GM12872 (cell line): ENCODE results near the gene CPM.

Experiments used
- TF ChIP-seq, protein P1 (sequence below): IDR thresholded peaks from 3 replicates; pipeline ENCODE4 v1.5.1; 2011; ENCODE audit warnings: low read depth, mild to moderate bottlenecking, low read length, moderate library complexity; ENCODE audit not compliant: insufficient read depth

The CPM gene

DNA sequence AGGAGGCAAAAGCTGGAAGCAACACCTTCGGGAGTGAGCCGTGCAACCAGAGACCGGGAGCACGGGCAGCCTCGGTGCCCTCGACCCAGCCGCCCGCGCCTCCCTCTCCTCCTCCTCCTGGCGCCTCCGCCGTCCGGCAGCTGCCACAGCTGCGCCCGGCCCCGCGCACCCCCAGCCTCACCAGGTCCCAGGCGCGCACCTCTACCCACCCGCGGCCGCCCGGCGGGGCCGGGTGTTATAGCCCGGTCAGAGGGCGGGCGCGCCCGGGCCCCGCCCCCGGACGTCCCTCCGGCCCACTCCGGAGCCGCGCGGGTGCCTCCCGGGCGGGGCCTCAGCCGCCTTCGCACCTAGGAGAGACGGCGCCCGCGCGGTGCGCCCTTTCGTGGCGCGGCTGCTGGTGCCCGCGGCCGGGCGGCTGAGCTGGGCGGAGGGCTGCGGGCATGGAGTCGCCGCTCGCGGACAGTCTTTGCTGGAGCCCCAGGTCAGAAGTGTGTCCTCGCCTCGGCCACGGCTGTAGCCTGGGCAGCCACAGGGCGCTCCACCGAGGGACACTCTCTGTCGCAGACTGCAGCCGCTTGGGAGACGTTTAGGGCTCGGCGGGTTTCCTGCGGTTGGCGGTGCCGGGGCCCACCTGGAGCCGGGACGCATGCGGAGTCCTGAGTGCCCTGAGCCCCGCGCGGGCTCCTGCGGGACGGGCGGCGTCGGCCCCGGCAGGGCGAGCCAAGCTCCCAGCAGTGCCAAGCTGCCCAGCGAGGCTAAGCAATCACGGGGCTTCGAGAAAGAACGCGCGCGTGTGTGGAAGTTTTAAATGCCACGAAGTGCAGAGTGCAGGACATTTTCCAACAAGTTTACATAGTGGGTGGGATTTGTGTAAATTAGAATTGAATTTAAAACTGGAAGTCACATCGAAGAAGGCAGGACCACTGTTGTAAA is at the start of gene CPM:
Gene CPM (minus strand): TSS at position 211 of the 933 bp plus-strand sequence. CDS start 334 bp downstream, outside the sequence.
- TF ChIP-seq, protein P1, sequence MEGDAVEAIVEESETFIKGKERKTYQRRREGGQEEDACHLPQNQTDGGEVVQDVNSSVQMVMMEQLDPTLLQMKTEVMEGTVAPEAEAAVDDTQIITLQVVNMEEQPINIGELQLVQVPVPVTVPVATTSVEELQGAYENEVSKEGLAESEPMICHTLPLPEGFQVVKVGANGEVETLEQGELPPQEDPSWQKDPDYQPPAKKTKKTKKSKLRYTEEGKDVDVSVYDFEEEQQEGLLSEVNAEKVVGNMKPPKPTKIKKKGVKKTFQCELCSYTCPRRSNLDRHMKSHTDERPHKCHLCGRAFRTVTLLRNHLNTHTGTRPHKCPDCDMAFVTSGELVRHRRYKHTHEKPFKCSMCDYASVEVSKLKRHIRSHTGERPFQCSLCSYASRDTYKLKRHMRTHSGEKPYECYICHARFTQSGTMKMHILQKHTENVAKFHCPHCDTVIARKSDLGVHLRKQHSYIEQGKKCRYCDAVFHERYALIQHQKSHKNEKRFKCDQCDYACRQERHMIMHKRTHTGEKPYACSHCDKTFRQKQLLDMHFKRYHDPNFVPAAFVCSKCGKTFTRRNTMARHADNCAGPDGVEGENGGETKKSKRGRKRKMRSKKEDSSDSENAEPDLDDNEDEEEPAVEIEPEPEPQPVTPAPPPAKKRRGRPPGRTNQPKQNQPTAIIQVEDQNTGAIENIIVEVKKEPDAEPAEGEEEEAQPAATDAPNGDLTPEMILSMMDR, result no peak

DNA sequence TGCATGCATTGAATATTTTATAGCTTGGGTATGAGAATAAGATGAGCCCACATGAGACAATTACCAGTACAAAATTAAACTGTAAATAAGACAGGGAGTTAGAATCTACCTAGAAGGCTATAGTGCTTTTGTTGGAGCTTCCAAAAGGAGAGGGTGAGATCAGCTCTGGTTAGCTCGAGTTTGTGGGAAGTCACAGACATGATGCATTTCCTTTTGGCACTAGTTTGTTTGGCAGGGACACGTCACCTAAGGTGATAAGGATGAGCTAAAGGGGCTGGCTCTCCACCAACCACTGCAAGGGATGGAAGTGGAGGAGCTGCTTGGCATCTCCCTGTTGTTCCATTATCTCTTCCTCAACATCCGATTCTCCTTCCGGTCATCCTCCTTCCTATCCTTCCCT is 48.5 kb upstream of the CPM start:
- TF ChIP-seq, protein P1, result no peak

DNA sequence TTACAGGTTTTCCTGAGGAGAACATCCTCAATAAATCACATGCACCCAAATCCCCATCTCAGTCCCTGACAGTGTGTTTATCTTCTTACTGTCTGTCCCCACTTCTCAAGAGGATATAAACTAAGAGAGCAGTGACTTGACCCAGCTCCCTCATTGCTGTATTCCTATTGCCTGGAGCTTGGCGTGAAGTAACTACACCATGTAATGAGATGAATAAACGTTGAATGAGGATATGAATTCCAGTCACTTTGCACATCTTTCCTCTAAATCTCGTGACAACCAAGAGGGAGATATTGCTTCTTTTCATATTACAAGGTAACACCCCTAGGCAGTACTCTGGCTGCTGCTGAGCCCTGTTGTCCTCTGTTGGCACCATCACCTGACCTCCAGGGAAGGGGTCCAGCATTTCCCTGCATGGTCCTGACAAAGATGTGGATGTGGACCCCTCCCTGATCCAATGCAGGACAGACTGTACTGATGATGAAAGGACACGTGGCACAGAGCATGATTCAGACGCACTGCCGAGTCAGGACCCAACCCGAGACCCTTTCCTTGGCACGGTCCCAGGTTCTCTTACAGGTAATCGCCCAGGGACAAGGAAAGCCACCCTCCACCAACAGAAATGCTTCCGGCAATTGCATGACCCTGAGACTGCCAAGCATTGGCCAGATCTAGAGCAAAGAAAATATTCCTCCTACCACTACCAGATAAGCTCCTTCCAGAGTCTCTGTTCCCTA is 47.7 kb upstream of the CPM start:
- TF ChIP-seq, protein P1, result no peak

DNA sequence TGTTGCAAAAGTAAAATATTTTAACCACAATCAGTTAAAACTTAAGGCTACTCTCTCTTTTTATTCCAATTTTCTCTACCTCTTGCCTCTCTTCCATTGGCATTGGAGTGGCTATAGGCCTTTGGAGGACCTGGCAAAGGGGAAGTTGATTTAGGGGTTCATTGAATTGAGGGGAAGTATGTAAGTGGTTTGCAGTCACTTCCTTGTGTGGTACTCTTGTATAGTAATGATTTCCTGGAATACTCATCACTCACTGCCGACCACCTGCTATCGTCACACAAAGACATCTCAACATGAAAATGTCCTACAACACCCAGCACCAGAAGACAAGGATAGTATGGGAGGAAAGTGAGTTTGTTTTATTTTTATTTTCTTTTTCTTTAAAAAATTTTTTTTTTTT is 45.7 kb upstream of the CPM start:
- TF ChIP-seq, protein P1, result no peak

DNA sequence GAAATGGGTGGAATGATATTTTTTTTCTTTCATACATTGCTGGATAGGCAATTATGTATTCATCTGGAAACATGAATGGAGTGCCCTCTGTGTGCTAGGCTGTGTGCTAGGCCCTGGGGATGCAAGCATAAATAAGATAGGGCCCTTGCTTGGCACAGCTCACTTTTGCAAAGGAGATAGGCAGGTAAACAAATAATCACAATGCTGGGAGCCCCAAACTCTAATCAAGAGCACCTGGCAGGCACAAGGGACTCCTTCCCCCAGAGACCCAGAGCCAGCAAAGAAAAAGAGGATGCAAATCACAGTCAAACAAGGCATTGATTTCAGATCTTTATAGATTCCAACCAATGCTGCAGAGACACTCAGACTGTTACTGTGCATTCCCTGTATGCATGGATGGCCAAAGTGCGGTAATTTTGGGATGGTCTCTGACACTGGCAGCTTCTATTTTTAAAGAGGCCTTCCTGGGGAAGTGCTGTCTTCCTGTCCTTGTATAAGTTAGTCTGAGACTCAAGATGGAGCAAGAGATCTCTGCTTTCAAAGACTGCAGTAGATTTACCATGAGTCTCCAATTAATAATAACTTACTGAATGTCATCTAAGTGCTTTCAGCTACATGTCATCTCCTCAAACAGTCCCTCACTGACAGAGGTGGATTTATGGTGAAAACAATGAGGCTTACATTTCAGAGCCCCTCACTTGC is 45.1 kb upstream of the CPM start:
- TF ChIP-seq, protein P1, result no peak

DNA sequence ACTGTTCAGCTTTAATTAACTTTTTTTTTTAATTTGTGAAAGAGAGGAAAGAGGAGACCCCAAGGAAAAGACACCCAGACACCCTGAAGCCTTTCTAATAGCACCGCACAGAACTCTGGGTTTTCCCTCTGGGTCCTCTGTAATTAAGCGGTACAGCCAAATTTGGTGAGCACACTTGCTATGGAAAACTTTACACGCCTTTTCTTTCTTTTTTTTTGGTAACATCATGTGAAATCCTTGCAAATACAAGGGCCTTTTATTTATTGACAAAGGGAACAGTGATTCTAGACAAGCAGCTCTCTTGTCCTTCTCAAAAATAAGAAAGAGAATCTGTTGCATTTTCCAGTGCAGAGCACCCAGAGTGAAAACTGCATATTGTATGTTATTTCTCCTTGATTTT is 44.4 kb upstream of the CPM start:
- TF ChIP-seq, protein P1, result no peak

DNA sequence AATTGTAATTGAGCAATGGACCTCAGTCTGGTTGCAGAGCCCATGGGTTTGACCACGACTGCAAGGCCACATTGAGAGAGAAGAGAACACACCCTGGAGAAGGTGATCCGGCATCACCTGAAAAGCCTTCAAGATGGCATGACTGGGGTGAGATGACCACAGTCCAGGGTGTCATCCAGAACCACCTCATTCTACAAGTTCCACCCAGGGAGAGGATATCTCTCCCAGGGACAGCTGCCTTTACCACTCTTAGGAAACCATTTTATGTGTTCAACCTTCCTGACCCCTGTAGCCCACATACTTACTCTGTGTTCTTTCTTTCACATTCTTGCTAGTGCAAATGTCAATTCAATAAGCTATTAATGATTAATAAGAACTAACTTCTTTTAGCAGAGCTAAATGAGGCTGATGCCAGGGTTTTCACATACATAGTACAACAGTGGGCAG is 43.4 kb upstream of the CPM start:
- TF ChIP-seq, protein P1, result no peak
